Measurements from ENCODE around the gene KRT1.

DNA sequence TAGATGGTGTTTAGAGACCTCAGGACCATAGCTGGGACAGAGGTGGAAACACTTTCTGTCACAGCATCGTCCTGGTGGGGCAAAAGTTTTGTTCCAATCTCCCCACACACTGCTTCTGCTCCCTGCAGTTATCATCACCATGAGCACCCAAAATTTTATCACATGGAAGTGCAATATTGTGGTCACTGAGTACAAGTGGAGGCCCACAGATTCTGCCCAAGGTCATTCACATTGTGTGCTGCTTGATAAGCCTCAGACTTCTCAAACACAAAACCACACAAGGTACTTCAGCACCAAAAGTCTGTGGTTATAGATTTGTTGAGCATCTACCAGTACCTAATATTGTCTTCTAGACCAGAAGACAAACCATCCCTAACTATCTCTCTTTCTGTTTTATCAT lies 23.7 kb upstream of the KRT1 start:
- no peak for TF ChIP-seq SIN3A (IDR thresholded peaks at IDR 0.05; ENCODE audit: borderline replicate concordance, insufficient read depth, low read length)
- TF ChIP-seq, protein P1, sequence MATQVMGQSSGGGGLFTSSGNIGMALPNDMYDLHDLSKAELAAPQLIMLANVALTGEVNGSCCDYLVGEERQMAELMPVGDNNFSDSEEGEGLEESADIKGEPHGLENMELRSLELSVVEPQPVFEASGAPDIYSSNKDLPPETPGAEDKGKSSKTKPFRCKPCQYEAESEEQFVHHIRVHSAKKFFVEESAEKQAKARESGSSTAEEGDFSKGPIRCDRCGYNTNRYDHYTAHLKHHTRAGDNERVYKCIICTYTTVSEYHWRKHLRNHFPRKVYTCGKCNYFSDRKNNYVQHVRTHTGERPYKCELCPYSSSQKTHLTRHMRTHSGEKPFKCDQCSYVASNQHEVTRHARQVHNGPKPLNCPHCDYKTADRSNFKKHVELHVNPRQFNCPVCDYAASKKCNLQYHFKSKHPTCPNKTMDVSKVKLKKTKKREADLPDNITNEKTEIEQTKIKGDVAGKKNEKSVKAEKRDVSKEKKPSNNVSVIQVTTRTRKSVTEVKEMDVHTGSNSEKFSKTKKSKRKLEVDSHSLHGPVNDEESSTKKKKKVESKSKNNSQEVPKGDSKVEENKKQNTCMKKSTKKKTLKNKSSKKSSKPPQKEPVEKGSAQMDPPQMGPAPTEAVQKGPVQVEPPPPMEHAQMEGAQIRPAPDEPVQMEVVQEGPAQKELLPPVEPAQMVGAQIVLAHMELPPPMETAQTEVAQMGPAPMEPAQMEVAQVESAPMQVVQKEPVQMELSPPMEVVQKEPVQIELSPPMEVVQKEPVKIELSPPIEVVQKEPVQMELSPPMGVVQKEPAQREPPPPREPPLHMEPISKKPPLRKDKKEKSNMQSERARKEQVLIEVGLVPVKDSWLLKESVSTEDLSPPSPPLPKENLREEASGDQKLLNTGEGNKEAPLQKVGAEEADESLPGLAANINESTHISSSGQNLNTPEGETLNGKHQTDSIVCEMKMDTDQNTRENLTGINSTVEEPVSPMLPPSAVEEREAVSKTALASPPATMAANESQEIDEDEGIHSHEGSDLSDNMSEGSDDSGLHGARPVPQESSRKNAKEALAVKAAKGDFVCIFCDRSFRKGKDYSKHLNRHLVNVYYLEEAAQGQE (IDR thresholded peaks at IDR 0.05; ENCODE audit: insufficient read depth in 1 of 2, low read depth in 2 of 2, low read length in 2 of 2) = no peak
- TF ChIP-seq POLR2AphosphoS5 (IDR thresholded peaks at IDR 0.05; ENCODE audit: low read depth, low read length) = no peak
